Coronary artery (tissue), 2 donors: ENCODE results near the gene RHOT1.

Experiments
- DNase-seq: peaks from one replicate; pipeline ENCODE4 v3.0.0-alpha.2; 2017; ENCODE audit warnings: low spot score
- H3K27ac ChIP-seq, 2 donors: fragments of 200-600 bp; sonication (generic); one replicate each; pipeline ENCODE4 v1.5.1; 2016 to 2019
- H3K4me3 ChIP-seq: fragments of 200-600 bp; sonication (generic); 2 replicates; pipeline ENCODE4 v1.5.1; 2016; ENCODE audit warnings: mild to moderate bottlenecking, moderate library complexity
- CTCF ChIP-seq: fragments of 200-600 bp; sonication (generic); IDR thresholded peaks from one replicate; pipeline ENCODE4 v1.5.1; 2019; ENCODE audit warnings: antibody characterized with exemption

RHOT1 gene

GRCh38 chr17:32189343-32189742, 47.0 kb downstream of the RHOT1 start:
- no peak for TF ChIP-seq CTCF
- DNase-seq, result no peak
- Histone ChIP-seq H3K4me3 (no peak overlapping the region), H3K27ac (no peak overlapping the region)

DNA sequence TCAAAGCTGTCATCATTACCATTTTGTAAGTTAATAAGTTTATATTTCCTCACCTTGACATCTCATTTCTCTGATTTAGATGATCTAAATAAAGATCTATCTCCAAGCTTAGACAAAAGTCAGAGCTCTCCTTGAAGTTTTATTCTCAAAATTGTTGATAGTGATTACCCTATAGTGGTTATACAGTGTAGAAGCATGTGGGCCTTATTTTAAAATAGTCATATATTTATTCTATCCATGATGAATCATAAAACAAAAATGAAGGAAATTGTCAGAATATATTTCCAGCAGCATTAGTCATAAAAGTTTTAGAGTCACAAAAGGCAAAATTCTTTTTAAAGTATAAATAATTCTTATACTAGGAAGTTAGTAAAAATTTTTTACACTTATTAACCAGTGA, 49.0 kb downstream of the RHOT1 start:
- no peak for TF ChIP-seq CTCF
- DNase-seq, result no peak
- no peak overlapping the region for H3K4me3 ChIP-seq
- H3K27ac ChIP-seq, result no peak overlapping the region

- TF ChIP-seq CTCF, result no peak
- DNase-seq, result no peak
- no peak overlapping the region for H3K27ac ChIP-seq
- no peak overlapping the region for H3K4me3 ChIP-seq
Measured at GRCh38 chr17:32192379-32192778, 50.1 kb downstream of the RHOT1 start.

- H3K27ac ChIP-seq, result no peak overlapping the region
- no peak for TF ChIP-seq CTCF
- no peak for DNase-seq
- no peak overlapping the region for H3K4me3 ChIP-seq
Measured at GRCh38 chr17:32197987-32198386, 55.7 kb downstream of the RHOT1 start.

- Histone ChIP-seq H3K4me3 (no peak overlapping the region), H3K27ac (no peak overlapping the region)
- no peak for DNase-seq
- TF ChIP-seq CTCF, result no peak
Measured at GRCh38 chr17:32206861-32207260, 64.6 kb downstream of the RHOT1 start.

DNA sequence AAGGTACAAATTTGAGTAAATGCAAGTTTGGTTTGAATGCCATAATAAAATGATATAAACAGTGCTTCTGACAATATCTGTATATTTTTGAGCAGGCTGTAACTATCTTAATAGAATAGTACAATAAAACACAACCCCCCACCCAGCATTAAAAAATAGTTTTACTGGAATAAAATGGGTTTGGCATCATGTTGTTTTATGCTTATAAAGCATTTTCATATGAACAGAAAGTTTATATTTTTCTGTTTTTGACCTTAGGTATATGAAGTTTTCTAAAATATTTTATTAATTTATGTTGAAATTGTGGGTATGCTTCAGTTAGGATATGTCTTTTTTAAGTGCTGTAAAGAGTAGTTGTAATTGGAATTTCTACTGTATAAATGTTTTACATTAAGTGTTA, 66.1 kb downstream of the RHOT1 start:
- no peak for TF ChIP-seq CTCF
- DNase-seq, result no peak
- Histone ChIP-seq H3K27ac (no peak overlapping the region), H3K4me3 (no peak overlapping the region)

GRCh38 chr17:32209608-32210007, 67.3 kb downstream of the RHOT1 start:
- H3K27ac ChIP-seq, result no peak overlapping the region
- no peak overlapping the region for H3K4me3 ChIP-seq
- TF ChIP-seq CTCF, result no peak
- no peak for DNase-seq
